Anterior cingulate cortex (tissue), 58 donors: ENCODE data around the gene DNM2.
"Not testable (repeated sequence)": the region's sequence is repeated elsewhere in the genome, so short reads cannot be mapped to it uniquely, and the experiment has no call there.

Experiments
- DNase-seq, 58 donors: peaks; one replicate each; lab custom pipeline; 2025; lab: John Stamatoyannopoulos, UW

The DNM2 gene

DNA sequence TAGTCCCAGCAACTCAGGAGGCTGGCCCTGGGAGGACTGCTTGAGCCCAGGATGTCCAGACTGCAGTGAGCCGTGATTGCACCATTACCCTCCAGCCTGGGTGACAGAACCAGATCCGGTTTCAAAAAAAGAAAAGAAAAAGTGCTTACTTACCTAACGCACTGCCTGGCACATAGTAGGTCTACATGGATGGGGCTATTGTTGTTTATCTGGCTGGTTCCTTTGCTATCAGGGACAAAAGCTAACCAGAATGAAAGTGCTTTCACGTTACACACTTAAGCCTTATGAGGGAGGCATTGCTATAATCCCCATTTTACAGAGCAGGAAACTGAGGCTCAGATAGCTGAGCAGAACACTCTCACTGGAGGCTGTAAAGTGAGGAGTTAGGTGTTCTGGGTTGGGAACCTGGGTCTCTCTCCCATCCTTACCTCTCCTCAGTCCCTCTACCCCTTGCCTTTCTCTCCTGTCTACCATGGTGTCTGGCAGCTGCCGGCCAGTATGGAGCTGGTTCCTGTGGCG lies 2.8 kb downstream of the DNM2 start:
- DNase-seq = no peak

DNA sequence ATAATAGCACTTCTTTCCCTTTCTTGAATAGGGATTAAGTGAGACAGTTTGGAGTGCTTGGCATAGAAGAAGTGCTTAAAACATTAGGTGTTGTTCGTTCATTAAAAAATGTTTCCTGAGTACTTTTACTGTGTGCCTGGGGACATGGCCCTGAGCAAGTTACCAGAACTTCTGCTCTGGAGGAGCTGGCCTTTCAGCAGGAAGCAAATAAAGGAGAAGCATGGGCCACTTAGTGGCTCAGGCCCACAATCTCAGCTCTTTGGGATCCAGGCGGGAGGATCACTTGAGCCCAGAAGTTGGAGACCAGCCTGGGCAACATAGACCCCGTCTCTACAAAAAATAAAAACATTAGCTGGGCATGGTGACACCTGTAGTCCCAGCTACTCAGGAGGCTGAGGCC lies 5.7 kb downstream of the DNM2 start:
- no peak for DNase-seq

DNA sequence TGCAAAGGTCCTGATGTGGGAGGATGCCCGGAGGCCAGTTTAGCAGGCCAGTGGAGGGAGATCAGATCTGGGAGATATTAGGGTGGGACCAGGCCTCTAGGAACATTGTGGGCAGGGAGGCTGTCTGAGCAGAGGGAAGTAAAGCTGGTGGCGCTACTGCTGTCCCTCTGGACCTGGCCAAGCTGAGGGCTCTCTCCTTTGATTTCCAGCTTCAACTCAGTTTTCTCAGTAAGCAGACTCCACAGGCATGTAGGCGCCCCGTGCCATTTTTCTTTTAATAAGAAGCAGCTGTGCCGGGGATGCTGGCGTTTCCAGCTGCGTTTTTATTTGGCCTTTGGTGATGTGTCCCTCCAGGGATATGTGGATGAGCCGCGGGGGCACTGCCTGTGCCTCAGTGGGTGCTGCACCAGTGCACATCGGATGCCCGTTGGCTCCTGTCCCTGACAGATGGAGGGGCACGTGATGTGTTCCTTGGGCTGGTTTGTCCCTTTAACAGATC lies 6.7 kb downstream of the DNM2 start:
- DNase-seq = peak in 11 of 58 donors; percentile 7 to 55 (median 28)

DNA sequence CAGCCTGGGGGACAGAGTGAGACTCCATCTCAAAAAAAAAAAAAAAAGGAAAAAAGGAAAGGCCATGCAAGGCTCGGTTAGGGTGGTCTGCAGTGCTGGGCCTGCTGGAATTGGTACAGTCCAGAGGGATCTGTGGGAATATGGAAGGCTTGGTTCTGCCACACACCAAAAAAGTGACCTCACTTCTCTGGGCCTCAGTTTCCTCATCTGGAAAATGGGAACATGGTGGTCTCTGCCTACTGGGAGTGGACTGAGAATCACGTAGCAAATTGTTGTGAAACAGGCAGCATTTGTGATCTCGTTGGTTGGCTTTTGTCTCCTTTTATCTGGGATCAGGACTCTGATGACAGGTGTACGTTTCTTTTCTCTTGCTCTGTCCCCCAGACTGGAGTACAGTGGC lies 7.5 kb downstream of the DNM2 start:
- DNase-seq = no peak

DNA sequence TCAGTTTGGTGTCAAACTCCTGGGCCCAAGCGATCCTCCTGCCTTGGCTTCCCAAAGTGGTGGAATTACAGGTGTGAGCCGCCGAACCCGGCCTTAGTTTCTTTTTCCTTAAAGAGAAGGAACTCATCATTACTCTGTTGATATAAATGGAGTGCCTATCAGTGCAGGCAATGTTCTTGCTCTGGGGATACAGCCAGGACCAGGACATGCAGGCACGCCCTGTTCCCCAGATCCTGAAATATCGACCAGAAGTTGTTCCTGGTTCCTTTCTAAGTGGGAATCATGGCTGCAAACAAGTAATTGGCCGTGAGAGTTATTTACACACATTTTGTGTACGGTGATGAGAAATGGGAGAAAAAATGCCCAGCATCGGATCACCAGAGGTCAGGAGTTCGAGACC lies 8.4 kb downstream of the DNM2 start:
- DNase-seq = no peak

DNA sequence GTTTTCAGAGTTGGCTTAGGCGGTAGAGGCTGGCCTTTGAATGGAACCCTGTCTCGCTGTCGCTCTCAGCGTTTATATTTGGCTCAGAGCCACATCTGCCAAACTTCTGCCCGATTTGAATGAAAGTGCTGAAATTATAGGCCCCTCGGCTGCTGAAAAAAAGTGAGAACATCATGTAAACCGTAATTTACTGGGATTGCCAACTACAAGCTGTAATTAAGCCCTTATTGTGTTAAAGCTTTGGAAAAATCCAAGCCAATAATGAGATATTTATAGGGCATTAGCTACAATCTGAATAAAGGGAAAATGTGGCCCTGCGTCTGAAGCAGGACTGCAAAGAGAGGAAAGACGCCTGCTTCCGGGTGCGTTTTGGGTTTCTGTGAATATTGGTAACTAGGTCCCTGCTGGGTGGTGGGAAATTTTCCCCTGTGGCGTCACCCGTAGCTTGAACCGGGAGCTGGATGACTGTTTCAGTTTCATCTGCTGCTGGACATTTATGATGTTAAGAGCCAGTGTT lies 9.9 kb downstream of the DNM2 start:
- peak in 40 of 58 donors; percentile 8 to 79 (median 30) for DNase-seq

DNA sequence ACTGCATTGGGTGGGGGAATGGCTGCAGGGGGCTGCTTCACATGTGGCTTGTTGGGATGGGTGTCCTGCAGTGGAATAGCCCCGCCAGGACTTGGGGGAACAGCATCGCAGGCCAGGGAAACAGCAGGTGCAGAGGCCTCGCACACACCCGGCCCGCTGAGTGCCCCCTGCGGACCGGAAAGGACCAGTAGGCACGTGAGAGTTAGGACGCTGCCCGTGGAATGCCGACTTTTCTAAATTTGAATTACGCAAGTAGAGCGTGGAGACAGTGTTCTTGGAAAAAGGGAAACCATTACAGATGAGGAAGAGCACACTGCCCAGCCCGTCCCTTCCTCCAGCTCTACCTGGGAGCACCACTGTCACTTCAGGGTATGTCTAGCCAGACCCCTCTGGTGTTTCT lies 11.5 kb downstream of the DNM2 start:
- DNase-seq = no peak

DNA sequence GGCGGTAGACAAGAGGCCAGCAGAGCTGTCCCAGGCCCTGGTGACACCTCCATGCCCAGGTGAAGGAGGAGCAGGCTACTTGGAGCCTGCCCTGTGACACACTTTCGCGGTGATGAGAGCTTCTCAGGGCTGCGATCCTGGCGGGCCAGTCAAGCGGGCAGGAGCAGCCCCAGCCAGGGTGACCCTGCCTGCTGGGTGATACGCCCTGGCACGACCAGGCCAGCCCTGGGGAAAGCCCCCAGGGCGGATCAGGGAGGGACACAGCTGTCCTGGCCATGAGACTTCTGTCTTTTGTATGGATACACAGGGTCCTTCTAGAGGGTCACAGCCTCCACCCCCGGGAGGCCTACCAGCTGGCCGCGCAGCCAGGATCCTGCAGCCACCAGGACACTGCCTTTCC lies 13.1 kb downstream of the DNM2 start:
- peak in 24 of 58 donors; percentile 10 to 75 (median 46) for DNase-seq

DNA sequence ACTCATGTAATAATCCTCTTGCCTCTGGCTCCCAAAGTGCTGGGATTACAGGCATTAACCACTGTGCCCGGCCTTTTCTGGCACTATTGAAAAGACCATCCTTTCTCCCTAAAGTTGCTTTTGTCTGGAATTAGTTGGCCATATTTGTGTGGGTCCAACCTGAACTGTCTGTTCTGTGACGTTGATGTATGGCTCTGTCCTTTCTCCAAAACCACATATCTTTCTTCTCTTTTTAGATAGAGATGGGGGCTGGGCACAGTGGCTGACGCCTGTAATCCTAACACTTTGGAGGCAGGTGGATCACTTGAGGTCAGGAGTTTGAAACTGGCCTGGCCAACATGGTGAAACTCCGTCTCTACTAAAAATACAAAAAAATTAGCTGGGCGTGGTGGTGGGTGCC lies 17.9 kb downstream of the DNM2 start:
- no peak for DNase-seq

DNA sequence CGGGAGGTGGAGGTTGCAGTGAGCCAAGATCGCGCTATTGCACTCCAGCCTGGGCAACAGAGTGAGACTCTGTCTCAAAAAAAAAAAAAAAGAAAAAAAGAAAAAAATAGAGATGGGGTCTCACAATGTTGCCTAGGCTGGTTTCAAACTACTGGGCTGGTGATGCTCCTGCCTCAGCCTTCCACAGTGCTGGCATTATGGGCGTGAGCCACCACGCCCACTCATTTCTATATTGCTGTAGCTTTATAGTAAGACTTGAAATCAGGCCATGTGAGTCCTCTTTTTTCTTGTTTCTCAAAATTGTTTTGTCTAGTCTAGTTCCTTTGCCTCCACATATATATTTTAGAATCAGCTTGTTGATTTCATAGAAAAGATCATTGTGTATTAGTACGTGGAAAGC lies 18.3 kb downstream of the DNM2 start:
- no peak for DNase-seq

DNA sequence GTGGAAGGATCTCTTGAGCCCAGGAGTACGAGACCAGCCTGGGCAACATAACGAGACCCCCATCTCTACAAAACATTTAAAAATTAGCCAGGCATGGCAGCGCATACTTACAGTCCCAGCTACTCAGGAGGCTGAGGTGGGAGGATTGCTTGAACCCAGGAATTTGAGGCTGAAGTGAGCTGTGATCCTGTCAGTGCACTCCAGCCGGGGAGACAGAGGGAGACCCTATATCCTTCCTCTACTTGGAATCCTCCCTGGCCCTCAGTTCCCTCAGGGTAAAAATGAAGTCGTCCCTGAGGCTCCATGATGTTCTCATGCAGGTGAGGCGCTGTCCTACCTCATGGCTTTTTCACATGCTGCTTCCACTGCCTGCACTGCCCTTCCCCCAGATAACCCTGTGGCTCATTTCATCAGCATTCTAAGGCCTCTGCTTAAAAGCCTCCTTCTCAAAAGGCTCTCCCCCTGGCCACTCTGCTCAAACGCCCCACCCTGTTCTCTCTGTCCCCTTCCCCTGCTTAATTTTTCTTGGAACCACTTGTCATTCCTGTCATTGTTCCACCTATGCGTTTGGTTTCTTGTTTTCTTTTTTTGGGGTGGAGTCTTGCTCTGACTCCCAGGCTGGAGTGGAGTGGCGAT lies 19.2 kb downstream of the DNM2 start:
- no peak for DNase-seq

DNA sequence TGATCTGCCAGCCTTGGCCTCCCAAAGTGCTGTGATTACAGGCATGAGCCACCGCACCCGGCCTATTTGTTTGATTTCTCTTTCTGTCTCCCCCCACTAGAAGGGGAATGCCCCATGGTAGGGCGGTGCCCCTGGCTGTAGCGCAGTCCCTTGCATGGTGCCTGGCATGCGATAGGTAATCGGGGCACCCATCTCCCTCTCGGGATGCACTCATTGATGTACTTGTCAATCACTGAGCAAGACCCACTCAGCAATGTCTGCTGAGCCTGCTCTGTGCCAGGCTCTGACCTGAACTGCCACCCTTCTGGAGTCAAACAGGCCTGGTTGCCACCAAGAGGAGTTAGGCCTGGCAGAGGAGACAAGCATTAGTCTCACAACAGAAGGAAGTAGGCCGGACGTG lies 19.8 kb downstream of the DNM2 start:
- DNase-seq = no peak

DNA sequence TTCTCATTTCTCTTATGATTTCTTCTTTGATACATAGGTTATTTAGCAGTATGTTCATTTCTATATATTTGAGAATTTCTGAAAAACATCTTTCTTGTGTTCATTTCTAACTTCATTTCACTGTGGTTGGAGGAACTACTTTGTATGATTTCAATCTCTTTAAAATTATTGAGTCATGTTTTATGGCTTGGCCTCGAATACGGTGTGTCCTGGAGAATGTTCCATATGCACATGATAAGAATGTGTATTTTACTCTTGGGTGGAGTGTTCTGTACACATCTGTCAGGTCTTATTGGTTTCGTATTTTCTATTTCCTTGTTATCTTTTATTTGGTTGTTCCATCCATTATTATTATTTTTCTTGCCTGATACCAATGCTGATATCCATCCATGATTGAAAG lies 22.9 kb downstream of the DNM2 start:
- no peak for DNase-seq

DNA sequence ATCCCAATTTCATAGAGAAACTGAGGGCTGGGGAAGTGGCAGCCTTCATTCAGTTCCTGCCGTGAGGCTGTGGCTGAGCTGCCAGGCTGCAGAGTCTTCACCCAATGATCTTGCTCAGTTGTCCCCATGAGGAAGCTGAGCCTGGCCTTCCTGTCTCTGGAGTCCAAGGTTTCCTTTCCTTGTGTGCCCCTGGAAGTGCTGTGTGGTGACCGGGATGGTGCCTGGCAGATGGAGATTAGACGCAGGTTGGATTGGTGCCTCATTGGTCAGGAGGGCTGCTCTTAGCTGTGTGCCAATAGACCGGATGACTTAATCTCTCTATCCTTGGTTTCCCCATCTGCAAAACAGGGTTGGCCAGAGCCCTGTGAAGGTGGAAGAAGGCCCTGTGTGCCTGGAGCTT lies 24.6 kb downstream of the DNM2 start:
- no peak for DNase-seq

DNA sequence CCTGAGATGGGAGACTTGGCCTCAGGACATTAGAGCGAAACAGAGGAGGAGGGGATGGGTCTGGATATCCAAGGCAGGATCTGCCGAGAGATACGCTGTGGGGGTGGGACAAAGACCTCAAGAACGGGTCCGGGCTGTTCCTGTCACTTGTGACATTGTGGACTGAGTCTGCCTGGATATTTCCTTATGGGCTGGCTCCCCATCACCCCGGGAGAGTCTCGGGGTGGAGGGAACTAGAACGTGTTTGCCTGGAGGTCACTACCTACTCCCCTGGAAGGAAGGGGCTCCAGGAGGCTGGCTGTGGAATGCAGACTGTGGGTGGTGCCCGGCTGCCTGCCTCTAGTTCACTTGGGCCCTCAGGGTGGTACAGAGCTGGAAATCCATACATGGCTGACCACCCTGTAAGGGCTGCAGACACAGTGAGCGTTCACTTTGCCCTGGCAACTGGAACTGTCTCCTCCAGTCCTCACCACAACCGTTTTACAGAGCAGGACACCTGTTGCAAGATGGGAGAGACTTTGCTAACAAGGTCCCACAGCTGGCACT lies 26.4 kb downstream of the DNM2 start:
- no peak for DNase-seq

DNA sequence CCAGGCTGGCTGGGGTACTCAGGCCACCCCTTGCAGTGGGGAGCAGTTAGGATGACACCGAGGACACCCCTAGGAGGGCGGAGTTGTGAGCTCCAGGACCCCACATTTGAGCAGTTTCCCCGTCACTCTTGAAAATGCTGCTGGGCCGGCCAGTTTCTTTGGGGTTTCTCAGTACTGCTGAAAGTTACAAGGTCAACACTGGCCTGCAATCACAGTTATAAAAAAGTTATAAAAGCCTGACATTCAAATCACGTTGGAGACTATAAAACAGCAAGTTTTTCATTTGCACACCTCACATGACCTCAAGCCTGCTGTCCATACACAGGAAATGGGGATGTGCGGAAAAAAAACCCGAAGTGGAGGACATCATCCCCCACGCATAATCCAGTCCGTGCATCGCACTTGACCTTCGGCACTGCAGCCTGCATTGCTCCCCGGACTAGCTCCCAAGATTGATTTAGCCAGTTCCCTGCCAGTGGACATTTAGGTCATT lies 27.0 kb downstream of the DNM2 start:
- no peak for DNase-seq

DNA sequence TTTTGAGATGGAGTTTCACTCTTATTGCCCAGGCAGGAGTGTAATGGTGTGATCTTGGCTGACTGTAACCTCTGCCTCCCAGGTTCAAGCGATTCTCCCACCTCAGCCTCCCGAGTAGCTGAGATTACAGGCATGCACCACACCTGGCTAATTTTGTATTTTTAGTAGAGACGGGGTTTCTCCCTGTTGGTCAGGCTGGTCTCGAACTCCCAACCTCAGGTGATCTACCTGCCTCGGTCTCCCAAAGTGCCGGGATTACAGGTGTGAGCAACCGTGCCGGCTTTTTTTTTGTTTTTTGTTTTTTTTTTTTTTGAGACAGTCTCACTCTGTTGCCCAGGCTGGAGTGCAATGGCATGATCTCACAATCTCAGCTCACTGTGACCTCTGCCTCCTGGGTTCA lies 28.6 kb downstream of the DNM2 start:
- DNase-seq = not testable (repeated sequence)

DNA sequence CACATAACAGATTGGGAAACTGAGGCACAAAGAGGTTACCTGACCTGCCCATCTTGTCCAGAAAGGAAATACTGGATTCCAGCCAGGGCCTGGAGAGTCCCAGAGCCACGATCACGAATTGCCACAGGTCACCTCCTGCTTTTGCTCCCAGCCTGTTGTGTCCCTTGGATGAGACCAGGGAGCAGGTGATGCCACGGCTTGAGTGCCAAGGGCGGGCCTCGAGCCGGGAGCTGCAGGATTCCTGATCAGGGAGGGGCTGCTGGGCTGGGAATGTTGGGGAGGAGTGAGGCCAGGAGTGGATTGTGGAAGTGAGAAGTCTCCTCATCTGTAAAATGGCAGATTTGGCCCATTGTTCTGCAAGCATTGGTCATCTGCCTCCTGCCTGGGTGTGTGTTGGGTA lies 29.4 kb downstream of the DNM2 start:
- DNase-seq = peak in 1 of 58 donors; percentile 54

DNA sequence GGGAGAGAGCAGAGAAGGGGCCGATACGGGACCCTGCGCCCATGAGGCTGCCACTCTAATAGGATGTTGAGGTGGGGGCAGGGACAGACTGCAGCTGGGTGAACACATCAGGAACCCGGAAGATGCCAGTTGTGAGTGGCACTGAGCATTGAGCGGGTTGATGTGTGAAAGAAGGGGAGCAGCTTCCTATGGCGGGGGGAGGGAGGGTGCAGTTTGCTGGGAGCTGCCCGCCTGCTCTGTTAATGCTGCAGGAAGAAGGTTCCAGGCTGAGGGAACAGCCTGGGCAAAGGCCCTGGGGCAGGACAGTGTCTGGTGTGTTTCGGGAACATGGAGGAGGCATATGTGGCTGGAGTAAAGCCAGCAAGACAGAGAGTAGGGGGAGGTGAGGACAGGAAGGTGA lies 29.8 kb downstream of the DNM2 start:
- DNase-seq = peak in 8 of 58 donors; percentile 17 to 54 (median 35)

DNA sequence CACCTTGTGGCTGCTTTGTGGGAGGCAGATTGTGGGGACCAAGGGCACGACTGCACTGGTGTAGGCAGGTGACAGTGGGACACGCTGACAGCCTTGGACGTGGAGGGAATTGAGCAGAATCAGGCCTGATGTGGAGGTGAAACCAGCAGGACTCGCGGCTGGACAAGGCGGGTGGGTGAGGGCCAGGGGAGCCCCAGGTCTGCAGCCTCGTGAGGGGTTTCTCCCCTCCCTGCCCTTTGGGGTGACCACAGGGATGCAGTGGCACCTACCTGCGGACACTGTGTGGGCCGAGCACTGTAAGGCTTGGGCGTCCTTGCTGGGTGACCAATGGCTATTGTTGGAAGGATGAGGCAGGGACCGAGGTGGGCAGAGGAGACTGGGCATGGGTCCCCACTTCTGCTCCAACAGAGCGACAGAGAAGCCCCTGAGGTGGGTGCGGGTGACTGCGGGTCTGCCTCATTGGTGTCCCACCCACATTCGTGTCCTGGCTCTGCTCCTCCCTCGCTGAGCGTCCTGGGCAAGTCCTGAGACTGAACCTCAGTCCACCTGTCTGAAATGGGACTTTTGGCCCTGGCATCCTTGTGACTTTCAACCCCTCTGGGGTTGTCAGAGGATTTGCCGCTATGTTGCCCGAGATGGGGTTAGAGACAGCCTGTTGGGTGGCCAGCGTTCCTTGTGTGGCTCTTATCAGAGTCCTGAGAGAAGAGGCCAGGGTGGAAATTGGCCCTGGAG lies 30.5 kb downstream of the DNM2 start:
- peak in 1 of 58 donors; percentile 26 for DNase-seq

DNA sequence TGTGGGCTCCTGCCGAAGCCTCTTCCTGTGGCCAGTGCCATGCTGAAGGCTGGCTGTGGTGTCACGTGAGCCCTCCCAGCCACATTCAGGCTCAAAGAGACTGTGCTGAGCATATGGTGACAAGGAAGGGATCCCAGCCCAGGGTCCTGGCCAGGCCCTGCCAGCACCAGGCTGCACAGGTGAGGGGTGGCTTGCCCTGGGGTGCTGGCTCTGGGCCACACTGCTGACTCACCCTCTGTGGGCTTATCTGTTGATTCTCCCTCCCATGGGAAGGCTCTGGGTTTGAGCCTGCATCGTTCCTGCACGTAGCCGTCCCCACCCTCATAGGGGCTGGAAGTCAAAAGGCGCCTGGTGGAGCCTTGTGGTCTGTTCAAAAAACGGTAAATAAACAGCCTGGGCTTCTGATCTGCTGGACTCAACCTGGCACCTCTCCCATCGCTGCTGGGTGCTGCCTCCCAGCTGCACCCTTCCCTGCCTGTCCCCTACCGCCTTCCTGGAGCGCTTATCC lies 31.1 kb downstream of the DNM2 start:
- peak in 22 of 58 donors; percentile 6 to 64 (median 38) for DNase-seq
